ENCODE data around the gene SAMD3. TPM values are rescaled to one million over a fixed set of nuclear protein-coding genes. Genes with fewer than 3 reads are reported as not detected.

The SAMD3 gene
- total and polyA plus RNA-seq, 2 of the 4 experiments (the other 2 are of a cell fraction), result 3.0 to 3.9 TPM

DNA sequence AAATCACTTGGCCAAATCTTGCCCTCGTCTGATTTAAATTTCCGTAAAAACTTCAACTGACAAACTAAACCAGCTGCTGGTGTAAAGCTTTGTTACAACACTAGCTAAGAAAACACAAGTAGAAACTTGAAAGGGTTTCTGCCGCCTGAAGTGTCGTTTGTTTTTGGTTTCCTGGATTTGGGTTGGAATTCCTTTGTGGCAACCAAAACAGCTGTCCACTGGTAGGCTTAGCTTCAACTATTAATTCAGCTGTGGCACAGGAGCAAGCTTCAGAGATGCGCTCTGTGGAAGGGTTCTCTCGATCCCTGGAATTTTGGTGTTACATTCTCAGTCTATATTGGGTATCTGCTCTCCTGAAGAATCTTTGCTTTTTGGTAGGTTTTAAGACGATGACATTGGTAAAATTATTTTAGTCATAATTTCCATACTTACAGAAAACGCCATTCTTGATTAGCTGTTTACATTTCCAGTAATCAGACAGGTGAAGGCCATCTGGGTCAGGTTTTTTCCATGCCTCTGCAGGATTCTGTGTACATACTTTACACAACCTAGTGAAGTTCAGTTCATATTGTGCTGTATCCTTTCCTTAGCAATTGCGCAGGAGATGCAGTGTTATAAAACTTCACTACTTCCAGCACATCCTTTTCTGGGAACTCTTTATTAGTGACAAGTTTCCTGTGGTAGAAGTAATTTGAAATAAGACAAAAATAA lies 29.9 kb upstream of the SAMD3 start:
- intact Hi-C loops (cut with micrococcal nuclease) (no loop called here), in situ Hi-C loops (cut with MboI; ENCODE audit: low sequenced_read_pairs) (no loop called here), dilution Hi-C loops (cut with HindIII; ENCODE audit: low sequenced_read_pairs, unreplicated experiment) (no loop called here)
- Histone ChIP-seq H3K9me1 (ENCODE audit: insufficient read depth, low read length) (no peaks in the 10 kb centered on the region), H4K5ac (ENCODE audit: low read depth, low read length) (no peak overlapping the region), H3K36me3 (ENCODE audit: control insufficient read depth, insufficient read depth, low read length) (no peaks in the 10 kb centered on the region), H3K4me1 (ENCODE audit: control insufficient read depth, insufficient read depth, low read length) (no peaks in the 10 kb centered on the region), H2BK120ac (ENCODE audit: low read depth, low read length) (no peak overlapping the region), H2BK5ac (ENCODE audit: low read depth, low read length, poor library complexity, severe bottlenecking) (no peak overlapping the region), H3K79me1 (ENCODE audit: low read depth in 1 of 2, low read length in 2 of 2) (no peaks in the 10 kb centered on the region), H2BK20ac (ENCODE audit: low read depth, low read length) (no peak overlapping the region), H3K23ac (ENCODE audit: low read depth, low read length) (no peak overlapping the region), H2AK9ac (replicated peaks; ENCODE audit: low read depth, low read length, poor library complexity) (no peak overlapping the region), H3K27me3 (ENCODE audit: control insufficient read depth, insufficient read depth, low read length) (no peaks in the 10 kb centered on the region), H3K56ac (ENCODE audit: extremely low read depth, insufficient read depth, low read length) (no peak overlapping the region), H3K4me3 (ENCODE audit: insufficient read depth, low read depth, low read length) (no peak overlapping the region), H3K14ac (replicated peaks; ENCODE audit: low read depth, low read length) (no peak overlapping the region), H4K91ac (ENCODE audit: insufficient read depth, low read depth, low read length) (no peak overlapping the region), H2AFZ (replicated peaks; ENCODE audit: low read length, poor library complexity) (no peak overlapping the region), H3K9ac (ENCODE audit: low read depth, low read length) (no peak overlapping the region), H4K8ac (ENCODE audit: low read depth in 2 of 2, low read length in 2 of 2) (no peak overlapping the region), H3K27ac (ENCODE audit: insufficient read depth, low read length) (no peak overlapping the region), H3K4me2 (ENCODE audit: low read depth, low read length) (no peak overlapping the region), H3K9me3 (ENCODE audit: control insufficient read depth, insufficient read depth, low read length) (no peaks in the 10 kb centered on the region), H2AK5ac (ENCODE audit: low read depth, low read length) (no peak overlapping the region), H2BK15ac (ENCODE audit: low read depth, low read length) (no peak overlapping the region), H3K18ac (ENCODE audit: low read depth, low read length) (no peak overlapping the region), H4K20me1 (ENCODE audit: insufficient read depth, low read length) (no peaks in the 10 kb centered on the region), H3K4ac (ENCODE audit: low read depth, low read length) (no peak overlapping the region)
- no CpG with 5 or more reads among the region's 9 CpGs for WGBS, 2 experiments (ENCODE audit: extremely low coverage in 2 of 2, insufficient read length in 1 of 2)
- POLR2A ChIA-PET (ENCODE audit: unreplicated experiment), result no interaction called here
- CTCF ChIA-PET, result interaction anchor here (1.3 kb wide), 1 partner anchor 13 kb away, joined by 3 read pairs; no protein-coding TSS in a partner anchor
- no peak for TF ChIP-seq NFE2L2 (IDR thresholded peaks at IDR 0.05; ENCODE audit: low read depth, low read length)
- no peak for TF ChIP-seq CTCF (conservative IDR thresholded peaks at IDR 0.05; ENCODE audit: low read depth, low read length)
- TF ChIP-seq SMC3 (IDR thresholded peaks at IDR 0.05; ENCODE audit: low read depth, low read length), result no peak
- TF ChIP-seq USF2 (IDR thresholded peaks at IDR 0.05; ENCODE audit: low read depth, low read length), result no peak
- TF ChIP-seq ELK1 (IDR thresholded peaks at IDR 0.05; ENCODE audit: borderline replicate concordance, low read depth, low read length), result no peak
- TF ChIP-seq FOS (IDR thresholded peaks at IDR 0.05; ENCODE audit: low read depth, low read length), result no peak
- ATAC-seq (ENCODE audit: low read depth) (no peak), DNase-seq (no peak)
- BruUV-seq (replicated peaks), result no TSS peak
